Smooth muscle cell (in vitro differentiated cells): Measurements from ENCODE around the gene NKAIN2. TPM values are rescaled to one million over a fixed set of nuclear protein-coding genes. Genes with fewer than 3 reads are reported as not detected.

Source experiments
- DNase-seq: peaks from one replicate; lab custom pipeline; 2025; ENCODE audit not compliant: unreplicated experiment; lab: John Stamatoyannopoulos, UW
- H2AFZ ChIP-seq: fragments of 200-600 bp; sonication (generic); 2 replicates; pipeline ENCODE4 v1.6.0; 2016; ENCODE audit warnings: antibody characterized with exemption, low read depth, mild to moderate bottlenecking
- H3F3A ChIP-seq: fragments of 200-600 bp; sonication (generic); 2 replicates; pipeline ENCODE4 v1.6.0; 2017; ENCODE audit warnings: antibody characterized with exemption, low read depth
- H3K27ac ChIP-seq: fragments of 200-600 bp; sonication (generic); 2 replicates; pipeline ENCODE4 v1.5.1; 2016; ENCODE audit warnings: low read depth, mild to moderate bottlenecking
- H3K27me3 ChIP-seq: fragments of 200-600 bp; sonication (generic); 2 replicates; pipeline ENCODE4 v1.6.1; 2016; ENCODE audit warnings: low read depth, mild to moderate bottlenecking
- H3K36me3 ChIP-seq: fragments of 200-600 bp; sonication (generic); 2 replicates; pipeline ENCODE4 v1.5.1; 2016; ENCODE audit warnings: low read depth
- H3K4me1 ChIP-seq: fragments of 200-600 bp; sonication (generic); 2 replicates; pipeline ENCODE4 v1.5.1; 2016; ENCODE audit warnings: low read depth
- H3K4me2 ChIP-seq: fragments of 200-600 bp; sonication (generic); 2 replicates; pipeline ENCODE4 v1.6.0; 2016; ENCODE audit warnings: mild to moderate bottlenecking
- H3K4me3 ChIP-seq: fragments of 200-600 bp; sonication (generic); 2 replicates; pipeline ENCODE4 v1.5.1; 2016; ENCODE audit warnings: mild to moderate bottlenecking
- H3K79me2 ChIP-seq: fragments of 200-600 bp; sonication (generic); 2 replicates; pipeline ENCODE4 v1.6.0; 2016; ENCODE audit warnings: low read depth, mild to moderate bottlenecking
- H3K9ac ChIP-seq: fragments of 200-600 bp; sonication (generic); 2 replicates; pipeline ENCODE4 v1.6.0; 2016; ENCODE audit warnings: low read depth
- H3K9me3 ChIP-seq: fragments of 200-600 bp; sonication (generic); replicated peaks from 2 replicates; pipeline ENCODE4 v1.5.1; 2016; ENCODE audit warnings: low read depth
- H4K20me1 ChIP-seq: fragments of 200-600 bp; sonication (generic); 2 replicates; pipeline ENCODE4 v1.6.0; 2016; ENCODE audit warnings: low read depth
- CTCF ChIP-seq: fragments of 200-600 bp; sonication (generic); IDR thresholded peaks from 2 replicates; pipeline ENCODE4 v1.5.1; 2017; ENCODE audit warnings: borderline replicate concordance, mild to moderate bottlenecking, antibody characterized with exemption; ENCODE audit not compliant: insufficient read depth, poor library complexity, severe bottlenecking
- WGBS: methylation state at CpG from one replicate; pipeline ENCODE4 v1.1.7; 2016; ENCODE audit warnings: low lambda C conversion rate; 5-methylcytosine and 5-hydroxymethylcytosine counted together
- polyA plus RNA-seq: library from polyadenylated mRNA; unstranded; fragments of >200 nt; fragmentation: Nextera tagmentation; extraction: Ambion mirVana; gene quantifications from 2 replicates; pipeline ENCODE4 v1.2.1, GENCODE V29; 2016
- total RNA-seq: library from RNA; depleted of rRNA; stranded (reverse); fragments of >200 nt; gene quantifications from 2 replicates; pipeline ENCODE4 v1.2.3, GENCODE V29; 2014

The NKAIN2 gene
- total and polyA plus RNA-seq, 2 experiments from 2014 or later = 0.09 TPM; not detected in 1

GRCh38 chr6:124371974-124372475 lies 568.4 kb downstream of the NKAIN2 start:
- peak overlapping the region; percentile 55 for H3K27ac ChIP-seq
- H3K4me2 ChIP-seq = peak overlapping the region; percentile 76
- H3F3A ChIP-seq = no peaks in the 10 kb centered on the region
- no peak overlapping the region for H3K9ac ChIP-seq
- no peaks in the 10 kb centered on the region for H3K36me3 ChIP-seq
- peak overlapping the region; percentile 30 for H3K4me3 ChIP-seq
- peak overlapping the region; percentile 85 for H2AFZ ChIP-seq
- H3K4me1 ChIP-seq = peaks cover 6% of the 10 kb centered on the region
- no peaks in the 10 kb centered on the region for H3K27me3 ChIP-seq
- TF ChIP-seq CTCF = no peak
- H3K9me3 ChIP-seq = no peaks in the 10 kb centered on the region
- DNase-seq = no peak
- no peaks in the 10 kb centered on the region for H4K20me1 ChIP-seq
- H3K79me2 ChIP-seq = no peaks in the 10 kb centered on the region
- 59% methylated on average over 2 of the region's 2 CpGs for WGBS

- H3F3A ChIP-seq = no peaks in the 10 kb centered on the region
- H2AFZ ChIP-seq = no peak overlapping the region
- no peak overlapping the region for H3K27ac ChIP-seq
- 61% methylated on average over 1 of the region's 1 CpG for WGBS
- H3K4me3 ChIP-seq = no peak overlapping the region
- H3K9ac ChIP-seq = no peak overlapping the region
- peaks cover 6% of the 10 kb centered on the region for H3K4me1 ChIP-seq
- H3K4me2 ChIP-seq = no peak overlapping the region
- no peaks in the 10 kb centered on the region for H3K27me3 ChIP-seq
- DNase-seq = no peak
- no peaks in the 10 kb centered on the region for H4K20me1 ChIP-seq
- TF ChIP-seq CTCF = no peak
- no peaks in the 10 kb centered on the region for H3K79me2 ChIP-seq
- H3K9me3 ChIP-seq = no peaks in the 10 kb centered on the region
- H3K36me3 ChIP-seq = no peaks in the 10 kb centered on the region
These were observed 569.7 kb downstream of the NKAIN2 start for GRCh38 chr6:124373386-124373785.

- Histone ChIP-seq H3K4me1 (no peaks in the 10 kb centered on the region), H4K20me1 (no peaks in the 10 kb centered on the region), H3K9me3 (no peaks in the 10 kb centered on the region), H3K4me3 (no peak overlapping the region), H3K79me2 (no peaks in the 10 kb centered on the region), H3F3A (no peaks in the 10 kb centered on the region), H3K36me3 (no peaks in the 10 kb centered on the region), H2AFZ (no peak overlapping the region), H3K27ac (no peak overlapping the region), H3K9ac (no peak overlapping the region), H3K27me3 (no peaks in the 10 kb centered on the region), H3K4me2 (no peak overlapping the region)
- TF ChIP-seq CTCF = no peak
- DNase-seq = no peak
These were observed 585.5 kb downstream of the NKAIN2 start for GRCh38 chr6:124389127-124389526.

- no peaks in the 10 kb centered on the region for H4K20me1 ChIP-seq
- no peak overlapping the region for H3K27ac ChIP-seq
- H3K79me2 ChIP-seq = no peaks in the 10 kb centered on the region
- H3K4me3 ChIP-seq = no peak overlapping the region
- WGBS = 86% methylated on average over 4 of the region's 4 CpGs
- no peaks in the 10 kb centered on the region for H3F3A ChIP-seq
- no peaks in the 10 kb centered on the region for H3K4me1 ChIP-seq
- H3K4me2 ChIP-seq = no peak overlapping the region
- no peaks in the 10 kb centered on the region for H3K36me3 ChIP-seq
- H3K9me3 ChIP-seq = no peaks in the 10 kb centered on the region
- H3K27me3 ChIP-seq = no peaks in the 10 kb centered on the region
- H2AFZ ChIP-seq = no peak overlapping the region
- no peak overlapping the region for H3K9ac ChIP-seq
- DNase-seq = no peak
- no peak for TF ChIP-seq CTCF
These were observed 589.9 kb downstream of the NKAIN2 start for GRCh38 chr6:124393536-124393935.
